NCI-H524 (cell line): Measurements from ENCODE around the gene EFNA3.
A peak's percentile ranks its signal among the peaks of the same experiment; 100 is the strongest.

Source experiments
- DNase-seq, 2 experiments: peaks; one replicate each; lab custom pipeline; 2025; lab: John Stamatoyannopoulos, UW

EFNA3 gene

GRCh38 chr1:155078469-155079209 lies at the start of gene EFNA3:
Gene EFNA3 (plus strand): TSS chr1:155078837. CDS start chr1:155078942, 105 bp downstream.
- DNase-seq: peak; percentile 33 to 58

- no peak for DNase-seq
Observed at GRCh38 chr1:155029513-155030242, 49.0 kb upstream of the EFNA3 start.

DNA sequence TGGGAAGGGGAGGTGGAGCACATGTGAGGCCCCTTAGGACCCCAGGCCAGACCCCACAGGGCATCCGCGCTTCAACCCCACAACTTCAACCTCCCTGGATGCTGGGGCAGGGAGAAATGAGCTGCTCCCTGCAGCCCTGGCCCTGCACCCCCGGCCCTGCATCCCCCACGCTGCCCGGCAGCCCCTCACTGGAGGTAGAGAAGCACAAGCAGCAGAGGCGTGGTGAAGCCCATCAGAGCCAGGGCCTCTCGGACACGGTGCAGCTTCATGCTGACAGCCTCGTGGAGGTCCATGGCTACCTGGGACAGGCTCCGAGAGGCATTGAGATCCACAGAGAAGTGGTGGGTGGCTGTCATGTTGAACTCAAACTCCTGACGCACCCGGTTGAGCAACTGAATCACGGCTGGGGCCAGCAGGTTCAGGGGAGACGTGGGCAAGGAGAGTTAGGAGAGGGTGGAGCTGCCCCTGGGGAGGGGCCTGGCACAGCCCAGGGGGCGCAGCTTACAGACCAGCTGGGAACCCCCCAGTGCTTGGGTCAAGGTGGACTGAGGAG lies 48.3 kb upstream of the EFNA3 start:
- no peak for DNase-seq

DNA sequence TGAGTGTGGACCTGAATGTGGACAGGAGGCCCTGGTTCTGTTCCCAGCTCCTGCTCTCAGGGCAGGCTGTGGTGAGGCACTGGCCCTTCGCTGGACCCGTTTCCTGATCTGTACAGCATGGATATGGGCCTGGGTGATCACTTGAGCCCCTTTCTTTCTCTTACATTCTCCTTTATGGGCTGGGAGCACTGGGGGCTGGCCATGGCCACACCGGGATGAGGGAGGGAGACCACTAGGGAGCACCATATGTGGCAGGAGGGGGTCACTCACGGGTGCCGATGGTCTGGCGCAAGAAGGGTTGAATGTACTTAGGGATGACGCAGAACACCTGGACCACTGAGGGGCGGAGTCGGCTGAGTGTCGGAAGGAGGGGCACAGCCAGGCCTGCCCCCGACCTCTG lies 47.7 kb upstream of the EFNA3 start:
- DNase-seq: no peak

DNA sequence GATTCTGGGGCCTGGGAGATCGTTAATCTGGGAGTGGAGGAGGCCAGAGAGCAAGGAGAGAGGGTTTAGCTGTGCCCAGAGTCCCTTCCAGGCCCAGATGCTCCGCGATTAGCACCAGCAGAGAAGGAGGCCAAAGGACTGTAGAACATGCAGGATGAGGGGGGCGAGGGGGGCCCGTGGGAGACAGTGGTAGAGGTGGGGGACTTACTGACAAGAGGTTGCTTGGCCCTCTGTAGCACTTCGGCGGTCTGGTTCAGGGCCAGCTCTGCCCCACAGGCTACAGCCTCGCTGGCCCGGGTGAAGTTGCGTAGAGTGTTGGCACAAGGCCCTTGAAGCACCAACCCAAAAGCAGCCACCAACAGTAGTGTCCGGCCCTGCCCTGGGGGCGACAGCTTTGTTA lies 45.8 kb upstream of the EFNA3 start:
- no peak for DNase-seq

DNA sequence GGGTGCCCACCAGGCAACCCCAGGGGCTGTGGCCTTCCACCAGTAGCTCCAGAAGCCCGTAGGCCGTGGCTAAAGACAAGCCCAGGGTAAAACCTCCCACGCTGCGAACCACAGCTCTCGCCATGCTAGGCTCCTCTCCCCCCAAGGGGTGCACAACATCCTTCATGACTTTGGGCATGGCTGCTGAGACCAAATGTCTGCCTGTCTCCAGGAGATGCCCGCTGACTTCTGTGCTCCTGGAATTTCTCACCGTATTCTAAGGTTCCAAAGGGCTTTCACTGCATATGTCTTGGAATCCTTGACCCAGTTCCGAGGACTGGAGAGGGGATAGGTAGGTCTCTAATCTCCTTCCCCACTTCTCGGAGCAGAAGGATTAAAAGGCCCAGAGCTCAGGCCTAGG lies 45.1 kb upstream of the EFNA3 start, which contains the start of the genes DCST1 and DCST2:
TSS of gene DCST1 (plus strand) at position 301 of the 400 bp plus-strand sequence. CDS start 213 bp downstream, outside the sequence.
TSS of gene DCST2 (minus strand) at position 258 of the 400 bp plus-strand sequence. CDS start at position 178, 80 bp downstream.
- DNase-seq: no peak

DNA sequence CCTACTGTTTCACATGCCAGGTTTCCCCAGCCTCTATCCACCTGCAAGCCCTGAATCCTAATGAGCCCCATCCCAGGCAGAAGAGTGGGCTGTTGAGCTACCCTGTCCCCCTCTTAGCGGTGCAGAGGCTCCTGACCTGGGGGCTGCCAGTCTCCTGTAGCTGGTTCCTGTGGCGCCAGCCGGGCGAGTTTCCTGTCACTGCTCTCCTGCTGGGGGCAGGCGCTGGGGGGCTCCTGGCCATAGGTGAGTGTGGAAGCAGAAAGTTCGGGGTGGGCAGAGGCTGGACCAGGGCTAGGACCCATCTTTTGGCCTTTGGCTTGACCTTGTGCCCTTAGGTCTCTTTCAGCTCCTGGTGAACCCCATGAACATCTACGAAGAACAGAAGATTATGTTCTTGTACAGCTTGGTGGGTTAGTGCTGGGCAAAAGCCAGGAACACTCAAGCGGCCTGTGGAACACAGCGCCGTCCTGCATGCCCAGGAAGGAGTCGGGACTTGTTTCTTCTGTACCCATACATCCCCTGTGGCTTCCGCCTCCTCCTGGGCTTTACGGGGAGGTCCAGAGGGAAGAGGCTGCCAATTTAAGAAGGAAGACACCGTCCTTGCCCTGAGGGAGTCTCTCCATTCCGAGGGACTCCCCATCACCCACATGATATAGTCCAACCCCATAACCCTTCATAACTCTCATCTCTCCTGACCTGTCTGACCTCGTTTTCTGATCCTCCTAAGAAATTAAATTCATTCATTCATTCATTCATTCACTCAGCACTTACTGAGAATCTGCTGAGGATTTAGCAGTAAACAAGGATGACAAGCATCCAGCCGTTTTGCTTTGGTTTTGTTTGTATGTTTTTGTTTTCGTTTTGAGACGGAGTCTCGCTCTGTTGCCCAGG lies 44.1 kb upstream of the EFNA3 start:
- DNase-seq: no peak

DNA sequence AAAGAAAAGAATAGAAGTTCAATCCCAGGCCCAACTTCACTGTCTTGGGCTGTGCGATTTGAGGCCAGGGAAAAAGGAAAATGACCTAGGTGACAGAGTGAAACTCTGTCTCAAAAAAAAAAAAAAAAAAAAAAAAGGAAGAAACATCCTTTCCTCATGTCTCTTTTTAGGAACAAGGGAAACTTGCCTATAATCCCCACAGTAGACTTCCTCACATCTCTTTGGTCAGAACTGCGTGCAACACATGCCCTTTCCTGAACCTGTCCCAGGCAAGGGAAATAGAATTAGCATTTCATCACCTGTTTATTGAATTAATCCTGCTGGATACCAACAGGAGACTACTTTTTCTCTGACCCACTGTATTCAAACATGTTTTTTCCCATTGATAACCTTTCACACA lies 42.7 kb upstream of the EFNA3 start:
- no peak for DNase-seq

GRCh38 chr1:155037043-155037442 lies 41.6 kb upstream of the EFNA3 start:
- DNase-seq: no peak

- no peak for DNase-seq
Observed at GRCh38 chr1:155037851-155038441, 40.7 kb upstream of the EFNA3 start.

DNA sequence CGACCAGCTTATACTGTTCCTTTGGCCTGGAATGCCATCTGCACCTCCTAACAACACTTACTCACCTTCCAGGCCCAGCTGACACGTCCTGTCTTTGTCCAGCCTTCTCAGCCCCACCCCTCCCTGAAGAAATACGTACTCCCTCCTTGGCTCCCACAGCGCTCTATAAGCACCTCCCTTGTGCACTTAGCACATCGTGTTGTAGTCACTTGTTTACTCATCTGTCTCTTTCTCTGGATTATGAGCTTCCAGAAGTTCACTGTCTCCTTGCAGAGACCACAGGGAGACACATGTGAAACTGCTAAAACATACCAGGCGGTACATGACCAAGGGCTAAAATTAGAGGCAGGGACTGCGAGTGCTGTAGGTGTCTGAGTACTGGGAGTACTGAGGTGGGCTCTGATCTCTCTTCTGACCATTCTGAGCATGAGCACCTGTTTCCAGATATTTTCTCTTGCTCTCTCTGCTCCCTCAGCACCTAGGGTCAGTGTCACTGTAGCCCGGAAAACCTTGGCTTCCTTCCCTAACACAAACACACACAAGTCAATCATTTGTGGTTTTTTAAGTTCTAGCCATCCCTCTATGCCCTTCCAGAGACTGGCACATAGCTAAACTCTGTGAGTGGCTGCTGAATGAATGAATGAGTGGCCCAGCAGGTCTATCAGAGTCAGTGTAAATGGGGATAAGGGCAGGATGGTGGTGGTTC lies 39.9 kb upstream of the EFNA3 start:
- DNase-seq: no peak

- DNase-seq: no peak
Observed at GRCh38 chr1:155039308-155039669, 39.3 kb upstream of the EFNA3 start.

- no peak for DNase-seq
Observed at GRCh38 chr1:155040358-155041093, 38.1 kb upstream of the EFNA3 start.

DNA sequence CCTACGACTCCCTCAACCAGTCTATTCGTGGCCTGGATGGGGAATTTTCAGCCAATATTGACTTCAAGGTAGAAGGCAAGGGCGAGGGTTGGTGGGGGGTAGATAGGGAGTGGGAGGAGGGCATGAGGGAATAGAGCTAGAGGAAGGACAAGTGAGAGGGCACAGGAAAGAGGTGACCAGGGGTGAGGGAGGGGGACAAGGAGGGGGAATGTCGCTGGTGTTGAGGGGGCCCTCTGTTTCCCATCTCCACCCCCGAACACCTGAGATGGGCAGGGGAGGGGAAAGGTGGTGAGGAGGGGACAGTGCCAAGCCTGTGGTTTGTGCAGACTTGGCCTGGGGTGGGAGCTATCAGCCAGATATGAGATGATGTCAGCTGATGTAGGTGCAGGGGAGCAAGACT lies 35.8 kb upstream of the EFNA3 start:
- no peak for DNase-seq

- no peak for DNase-seq
Observed at GRCh38 chr1:155043301-155043702, 35.3 kb upstream of the EFNA3 start.

GRCh38 chr1:155043793-155044192 lies 34.8 kb upstream of the EFNA3 start:
- no peak for DNase-seq

- DNase-seq: no peak
Observed at GRCh38 chr1:155044365-155044764, 34.3 kb upstream of the EFNA3 start.

- peak; percentile 45 to 53 for DNase-seq
Observed at GRCh38 chr1:155044812-155045657, 33.6 kb upstream of the EFNA3 start.
